Measurements from ENCODE around the gene EVA1A. TPM values are rescaled to one million over a fixed set of nuclear protein-coding genes. Genes with fewer than 3 reads are reported as not detected.

EVA1A gene
- total and polyA plus RNA-seq, 2 donors = 0.63 to 7.1 TPM

- 89% methylated on average over 10 of the region's 10 CpGs for WGBS
- no peaks in the 10 kb centered on the region for H3K4me1 ChIP-seq (ENCODE audit: insufficient read depth)
- H3K27ac ChIP-seq (ENCODE audit: low read depth) = no peak overlapping the region
- no peak overlapping the region for H3K4me3 ChIP-seq (ENCODE audit: low read depth, low read length)
- H3K36me3 ChIP-seq (ENCODE audit: insufficient read depth) = no peaks in the 10 kb centered on the region
- DNase-seq (ENCODE audit: extremely low spot score) = no peak
Observed at GRCh38 chr2:75518638-75519465, 41.9 kb downstream of the EVA1A start.

- WGBS = 87% methylated on average over 6 of the region's 6 CpGs
- H3K4me3 ChIP-seq (ENCODE audit: low read depth, low read length) = no peak overlapping the region
- DNase-seq (ENCODE audit: extremely low spot score) = no peak
- H3K4me1 ChIP-seq (ENCODE audit: insufficient read depth) = no peaks in the 10 kb centered on the region
- no peak overlapping the region for H3K27ac ChIP-seq (ENCODE audit: low read depth)
- no peaks in the 10 kb centered on the region for H3K36me3 ChIP-seq (ENCODE audit: insufficient read depth)
Observed at GRCh38 chr2:75517547-75518230, 43.0 kb downstream of the EVA1A start.

- WGBS = 80% methylated on average over 8 of the region's 8 CpGs
- Histone ChIP-seq H3K27ac (ENCODE audit: low read depth) (no peak overlapping the region), H3K4me1 (ENCODE audit: insufficient read depth) (no peaks in the 10 kb centered on the region), H3K4me3 (ENCODE audit: low read depth, low read length) (no peak overlapping the region), H3K36me3 (ENCODE audit: insufficient read depth) (no peaks in the 10 kb centered on the region)
- DNase-seq (ENCODE audit: extremely low spot score) = no peak
Observed at GRCh38 chr2:75516378-75517360, 44.1 kb downstream of the EVA1A start.

GRCh38 chr2:75515584-75516368 lies 45.0 kb downstream of the EVA1A start:
- 92% methylated on average over 7 of the region's 7 CpGs for WGBS
- no peak for DNase-seq (ENCODE audit: extremely low spot score)
- Histone ChIP-seq H3K27ac (ENCODE audit: low read depth) (no peak overlapping the region), H3K4me1 (ENCODE audit: insufficient read depth) (no peaks in the 10 kb centered on the region), H3K4me3 (ENCODE audit: low read depth, low read length) (no peak overlapping the region), H3K36me3 (ENCODE audit: insufficient read depth) (no peaks in the 10 kb centered on the region)

- no peak overlapping the region for H3K27ac ChIP-seq (ENCODE audit: low read depth)
- no peaks in the 10 kb centered on the region for H3K36me3 ChIP-seq (ENCODE audit: insufficient read depth)
- no peaks in the 10 kb centered on the region for H3K4me1 ChIP-seq (ENCODE audit: insufficient read depth)
- no peak for DNase-seq (ENCODE audit: extremely low spot score)
- H3K4me3 ChIP-seq (ENCODE audit: low read depth, low read length) = no peak overlapping the region
- 84% methylated on average over 4 of the region's 4 CpGs for WGBS
Observed at GRCh38 chr2:75513616-75514170, 47.0 kb downstream of the EVA1A start.

- Histone ChIP-seq H3K36me3 (ENCODE audit: insufficient read depth) (no peaks in the 10 kb centered on the region), H3K4me3 (ENCODE audit: low read depth, low read length) (no peak overlapping the region), H3K27ac (ENCODE audit: low read depth) (no peak overlapping the region), H3K4me1 (ENCODE audit: insufficient read depth) (no peaks in the 10 kb centered on the region)
- DNase-seq (ENCODE audit: extremely low spot score) = no peak
Observed at GRCh38 chr2:75512455-75513212, 48.1 kb downstream of the EVA1A start.

- WGBS = 43% methylated on average over 1 of the region's 1 CpG
- no peaks in the 10 kb centered on the region for H3K36me3 ChIP-seq (ENCODE audit: insufficient read depth)
- no peak overlapping the region for H3K4me3 ChIP-seq (ENCODE audit: low read depth, low read length)
- no peaks in the 10 kb centered on the region for H3K4me1 ChIP-seq (ENCODE audit: insufficient read depth)
- no peak overlapping the region for H3K27ac ChIP-seq (ENCODE audit: low read depth)
- no peak for DNase-seq (ENCODE audit: extremely low spot score)
Observed at GRCh38 chr2:75506101-75506697, 54.5 kb downstream of the EVA1A start.

- Histone ChIP-seq H3K36me3 (ENCODE audit: insufficient read depth) (no peaks in the 10 kb centered on the region), H3K4me3 (ENCODE audit: low read depth, low read length) (no peak overlapping the region), H3K4me1 (ENCODE audit: insufficient read depth) (no peaks in the 10 kb centered on the region), H3K27ac (ENCODE audit: low read depth) (no peak overlapping the region)
- no peak for DNase-seq (ENCODE audit: extremely low spot score)
- WGBS = 88% methylated on average over 5 of the region's 5 CpGs
Observed at GRCh38 chr2:75505012-75505411, 55.7 kb downstream of the EVA1A start.

GRCh38 chr2:75503048-75503607 lies 57.6 kb downstream of the EVA1A start:
- Histone ChIP-seq H3K4me1 (ENCODE audit: insufficient read depth) (no peaks in the 10 kb centered on the region), H3K36me3 (ENCODE audit: insufficient read depth) (no peaks in the 10 kb centered on the region), H3K27ac (ENCODE audit: low read depth) (no peak overlapping the region), H3K4me3 (ENCODE audit: low read depth, low read length) (no peak overlapping the region)
- no peak for DNase-seq (ENCODE audit: extremely low spot score)
- WGBS = 62% methylated on average over 2 of the region's 2 CpGs

- Histone ChIP-seq H3K4me1 (ENCODE audit: insufficient read depth) (no peaks in the 10 kb centered on the region), H3K36me3 (ENCODE audit: insufficient read depth) (no peaks in the 10 kb centered on the region), H3K4me3 (ENCODE audit: low read depth, low read length) (no peak overlapping the region), H3K27ac (ENCODE audit: low read depth) (no peak overlapping the region)
- 95% methylated on average over 2 of the region's 2 CpGs for WGBS
- no peak for DNase-seq (ENCODE audit: extremely low spot score)
Observed at GRCh38 chr2:75500633-75501032, 60.1 kb downstream of the EVA1A start.

GRCh38 chr2:75499534-75499933 lies 61.2 kb downstream of the EVA1A start:
- no peak overlapping the region for H3K4me3 ChIP-seq (ENCODE audit: low read depth, low read length)
- WGBS = 92% methylated on average over 4 of the region's 4 CpGs
- H3K27ac ChIP-seq (ENCODE audit: low read depth) = no peak overlapping the region
- H3K36me3 ChIP-seq (ENCODE audit: insufficient read depth) = no peaks in the 10 kb centered on the region
- no peaks in the 10 kb centered on the region for H3K4me1 ChIP-seq (ENCODE audit: insufficient read depth)
- no peak for DNase-seq (ENCODE audit: extremely low spot score)

- no peak overlapping the region for H3K4me3 ChIP-seq (ENCODE audit: low read depth, low read length)
- DNase-seq (ENCODE audit: extremely low spot score) = no peak
Observed at GRCh38 chr2:75498907-75499306, 61.8 kb downstream of the EVA1A start.

More at GRCh38 chr2:75498907-75499306, 61.8 kb downstream of the EVA1A start:
- H3K36me3 ChIP-seq (ENCODE audit: insufficient read depth) = no peaks in the 10 kb centered on the region
- no peak overlapping the region for H3K27ac ChIP-seq (ENCODE audit: low read depth)
- H3K4me1 ChIP-seq (ENCODE audit: insufficient read depth) = no peaks in the 10 kb centered on the region
